ENCODE results near the gene BACH2.

DNA sequence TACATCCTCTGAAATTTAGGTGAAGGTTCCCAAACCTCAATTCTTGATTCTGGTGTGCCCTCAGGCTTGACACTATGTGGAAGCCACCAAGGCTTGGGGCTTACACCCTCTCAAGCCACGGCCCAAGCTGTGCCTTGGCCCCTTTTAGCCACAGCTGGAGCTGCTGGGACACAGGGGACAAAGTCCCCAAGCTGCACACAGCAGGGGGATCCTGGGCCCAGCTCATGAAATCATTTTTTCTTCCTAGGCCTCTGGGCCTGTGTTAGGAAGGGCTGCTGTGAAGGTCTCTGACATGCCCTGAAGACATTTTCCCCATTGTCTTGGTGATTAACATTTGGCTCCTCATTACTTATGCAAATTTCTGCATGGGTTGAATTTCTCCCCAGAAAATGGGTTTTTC, 37.3 kb upstream of the BACH2 start:
- TF ChIP-seq, protein P1, sequence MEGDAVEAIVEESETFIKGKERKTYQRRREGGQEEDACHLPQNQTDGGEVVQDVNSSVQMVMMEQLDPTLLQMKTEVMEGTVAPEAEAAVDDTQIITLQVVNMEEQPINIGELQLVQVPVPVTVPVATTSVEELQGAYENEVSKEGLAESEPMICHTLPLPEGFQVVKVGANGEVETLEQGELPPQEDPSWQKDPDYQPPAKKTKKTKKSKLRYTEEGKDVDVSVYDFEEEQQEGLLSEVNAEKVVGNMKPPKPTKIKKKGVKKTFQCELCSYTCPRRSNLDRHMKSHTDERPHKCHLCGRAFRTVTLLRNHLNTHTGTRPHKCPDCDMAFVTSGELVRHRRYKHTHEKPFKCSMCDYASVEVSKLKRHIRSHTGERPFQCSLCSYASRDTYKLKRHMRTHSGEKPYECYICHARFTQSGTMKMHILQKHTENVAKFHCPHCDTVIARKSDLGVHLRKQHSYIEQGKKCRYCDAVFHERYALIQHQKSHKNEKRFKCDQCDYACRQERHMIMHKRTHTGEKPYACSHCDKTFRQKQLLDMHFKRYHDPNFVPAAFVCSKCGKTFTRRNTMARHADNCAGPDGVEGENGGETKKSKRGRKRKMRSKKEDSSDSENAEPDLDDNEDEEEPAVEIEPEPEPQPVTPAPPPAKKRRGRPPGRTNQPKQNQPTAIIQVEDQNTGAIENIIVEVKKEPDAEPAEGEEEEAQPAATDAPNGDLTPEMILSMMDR (conservative IDR thresholded peaks at IDR 0.05), result no peak
- no peak for TF ChIP-seq ZFX (IDR thresholded peaks at IDR 0.05)

All from C4-2B (cell line).